Heart left ventricle (tissue), 13 donors: ENCODE data around the gene FCRL5.

Experiments
- POLR2A ChIP-seq, 2 donors: fragments of 450-650 bp; IDR thresholded peaks; one replicate each; pipeline ENCODE4 v1.6.1; 2017; ENCODE audit warnings: antibody characterized with exemption in 2 of 2, mild to moderate bottlenecking in 2 of 2, moderate library complexity in 2 of 2
- TF ChIP-seq, protein P1 (sequence below), 12 donors: fragments of 200-600 bp; sonication (generic) in 4 of 12; IDR thresholded peaks; one replicate each; pipeline versions ENCODE4 v1.5.0 to v1.8.0; 2018 to 2022; ENCODE audit warnings: antibody characterized with exemption in 12 of 12, mild to moderate bottlenecking in 5 of 12
- donor health status: ischemic (EF 13 %, LVEDD 7.1; RV severe dilation, severe dysfunction).
- donor health status: DM: no; HTN: yes; CAD: no.
- donor health status: DM: no; HTN: no; CAD: no.
- donor health status: ischemic (EF 25% LVEDD 6.9; RV normal size, moderate dysfunction).
- donor health status: ischemic (EF 25% LVEDD 5.7; RV mildly dilated, moderate dysfunction).
- donor health status: ischemic (EF 35%, LVEDD 5.7; RV mildly dilated, moderate dysfunction).
- donor health status: nonischemic (EF 11% LVEDD 7.7; RV severe dilation, severe dysfunction).
- donor health status: DM: yes; HTN: yes; CAD: no.
- donor health status: PGD.
- donor health status: ischemic (EF 29% LVEDD 5.4; RV normal size, mild dysfunction).
- donor health status: nonischemic (EF 23%, LVEDD 6.1; RV moderate dilation, normal function).

DNA sequence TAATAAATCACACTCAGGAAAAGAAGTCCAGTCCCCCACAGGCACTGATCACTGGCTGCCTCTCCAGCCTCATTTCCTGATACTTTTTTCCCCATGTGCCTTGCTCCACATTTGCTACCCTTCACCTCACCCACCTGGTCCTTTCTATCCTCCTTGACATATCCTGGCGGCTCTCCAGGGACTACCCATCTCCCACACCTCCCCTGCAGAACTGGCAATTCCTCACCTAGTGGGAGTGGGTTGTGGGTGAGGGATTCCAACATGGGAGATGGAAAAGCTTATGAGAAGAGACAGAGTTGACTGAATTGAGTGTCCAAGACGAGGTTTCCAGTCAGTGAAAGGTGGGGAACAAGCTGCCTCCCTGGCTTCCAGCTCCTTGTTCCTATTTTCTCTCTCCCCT lies 69.6 kb downstream of the FCRL5 start:
- TF ChIP-seq, protein P1, sequence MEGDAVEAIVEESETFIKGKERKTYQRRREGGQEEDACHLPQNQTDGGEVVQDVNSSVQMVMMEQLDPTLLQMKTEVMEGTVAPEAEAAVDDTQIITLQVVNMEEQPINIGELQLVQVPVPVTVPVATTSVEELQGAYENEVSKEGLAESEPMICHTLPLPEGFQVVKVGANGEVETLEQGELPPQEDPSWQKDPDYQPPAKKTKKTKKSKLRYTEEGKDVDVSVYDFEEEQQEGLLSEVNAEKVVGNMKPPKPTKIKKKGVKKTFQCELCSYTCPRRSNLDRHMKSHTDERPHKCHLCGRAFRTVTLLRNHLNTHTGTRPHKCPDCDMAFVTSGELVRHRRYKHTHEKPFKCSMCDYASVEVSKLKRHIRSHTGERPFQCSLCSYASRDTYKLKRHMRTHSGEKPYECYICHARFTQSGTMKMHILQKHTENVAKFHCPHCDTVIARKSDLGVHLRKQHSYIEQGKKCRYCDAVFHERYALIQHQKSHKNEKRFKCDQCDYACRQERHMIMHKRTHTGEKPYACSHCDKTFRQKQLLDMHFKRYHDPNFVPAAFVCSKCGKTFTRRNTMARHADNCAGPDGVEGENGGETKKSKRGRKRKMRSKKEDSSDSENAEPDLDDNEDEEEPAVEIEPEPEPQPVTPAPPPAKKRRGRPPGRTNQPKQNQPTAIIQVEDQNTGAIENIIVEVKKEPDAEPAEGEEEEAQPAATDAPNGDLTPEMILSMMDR (IDR thresholded peaks at IDR 0.05), result no peak
- no peak for TF ChIP-seq POLR2A (IDR thresholded peaks at IDR 0.05)
